NCI-H1930 (cell line): ENCODE data around the gene PPP2R5E.

Source experiments
- DNase-seq, 2 experiments: peaks; one replicate each; lab custom pipeline; 2025; lab: John Stamatoyannopoulos, UW

Gene PPP2R5E

GRCh38 chr14:63470962-63471793 lies 72.0 kb downstream of the PPP2R5E start:
- no peak for DNase-seq

- DNase-seq: no peak
Observed at GRCh38 chr14:63468294-63468693, 74.9 kb downstream of the PPP2R5E start.

GRCh38 chr14:63467440-63468072 lies 75.6 kb downstream of the PPP2R5E start:
- no peak for DNase-seq

GRCh38 chr14:63465347-63465746 lies 77.8 kb downstream of the PPP2R5E start:
- DNase-seq: no peak

- no peak for DNase-seq
Observed at GRCh38 chr14:63460680-63461369, 82.4 kb downstream of the PPP2R5E start.

- no peak for DNase-seq
Observed at GRCh38 chr14:63459738-63460137, 83.4 kb downstream of the PPP2R5E start.

GRCh38 chr14:63457498-63457897 lies 85.7 kb downstream of the PPP2R5E start:
- DNase-seq: no peak

GRCh38 chr14:63454863-63455622 lies 88.1 kb downstream of the PPP2R5E start:
- DNase-seq: peak in 1 of 2 experiments; percentile 17

- no peak for DNase-seq
Observed at GRCh38 chr14:63454436-63454835, 88.7 kb downstream of the PPP2R5E start.

GRCh38 chr14:63453443-63453936 lies 89.7 kb downstream of the PPP2R5E start:
- no peak for DNase-seq

- no peak for DNase-seq
Observed at GRCh38 chr14:63452796-63453195, 90.4 kb downstream of the PPP2R5E start.

GRCh38 chr14:63448841-63449240 lies 94.3 kb downstream of the PPP2R5E start:
- no peak for DNase-seq

- no peak for DNase-seq
Observed at GRCh38 chr14:63444588-63444987, 98.6 kb downstream of the PPP2R5E start.

GRCh38 chr14:63443988-63444387 lies 99.2 kb downstream of the PPP2R5E start:
- DNase-seq: no peak

GRCh38 chr14:63443361-63443760 lies 99.8 kb downstream of the PPP2R5E start:
- no peak for DNase-seq

GRCh38 chr14:63438065-63438757 lies 105.0 kb downstream of the PPP2R5E start:
- no peak for DNase-seq

GRCh38 chr14:63436286-63437098 lies 106.7 kb downstream of the PPP2R5E start:
- DNase-seq: no peak

GRCh38 chr14:63435838-63436237 lies 107.3 kb downstream of the PPP2R5E start:
- DNase-seq: no peak

- no peak for DNase-seq
Observed at GRCh38 chr14:63435204-63435603, 108.0 kb downstream of the PPP2R5E start.

- DNase-seq: no peak
Observed at GRCh38 chr14:63432888-63433552, 110.2 kb downstream of the PPP2R5E start.
